ENCODE data around the gene ANO1.

The ANO1 gene

DNA sequence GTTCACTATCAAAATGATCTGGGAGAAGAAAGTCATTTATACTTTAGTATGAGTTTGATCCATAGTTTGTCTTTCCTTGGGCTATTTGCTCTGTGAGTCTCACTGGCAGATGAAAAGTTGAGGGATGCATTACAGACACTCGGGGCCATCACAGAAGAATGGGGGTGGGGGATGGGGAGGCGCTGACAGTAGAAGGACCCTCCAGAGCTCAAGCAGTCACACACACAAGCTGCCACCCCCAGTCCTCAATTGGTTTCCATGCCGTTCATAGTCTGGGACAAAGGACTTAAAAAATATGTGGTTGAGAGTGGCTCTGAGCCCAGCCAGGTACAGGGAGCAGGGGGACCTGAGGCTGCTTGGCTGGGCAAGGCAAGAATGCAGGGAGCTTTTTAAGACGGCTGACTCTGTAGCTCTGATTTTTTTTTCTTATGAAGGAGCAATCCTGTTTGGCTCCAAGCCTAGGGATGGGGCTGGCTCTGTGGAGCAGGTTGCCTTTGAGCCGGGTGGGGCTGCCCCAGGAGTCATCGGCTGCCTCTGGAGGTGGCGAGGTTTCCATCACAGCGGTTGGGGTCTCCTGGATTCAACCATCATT is 13.3 kb upstream of the ANO1 start:
- no peak overlapping the region for H3K9ac ChIP-seq
- no peak overlapping the region for H3K4me2 ChIP-seq

DNA sequence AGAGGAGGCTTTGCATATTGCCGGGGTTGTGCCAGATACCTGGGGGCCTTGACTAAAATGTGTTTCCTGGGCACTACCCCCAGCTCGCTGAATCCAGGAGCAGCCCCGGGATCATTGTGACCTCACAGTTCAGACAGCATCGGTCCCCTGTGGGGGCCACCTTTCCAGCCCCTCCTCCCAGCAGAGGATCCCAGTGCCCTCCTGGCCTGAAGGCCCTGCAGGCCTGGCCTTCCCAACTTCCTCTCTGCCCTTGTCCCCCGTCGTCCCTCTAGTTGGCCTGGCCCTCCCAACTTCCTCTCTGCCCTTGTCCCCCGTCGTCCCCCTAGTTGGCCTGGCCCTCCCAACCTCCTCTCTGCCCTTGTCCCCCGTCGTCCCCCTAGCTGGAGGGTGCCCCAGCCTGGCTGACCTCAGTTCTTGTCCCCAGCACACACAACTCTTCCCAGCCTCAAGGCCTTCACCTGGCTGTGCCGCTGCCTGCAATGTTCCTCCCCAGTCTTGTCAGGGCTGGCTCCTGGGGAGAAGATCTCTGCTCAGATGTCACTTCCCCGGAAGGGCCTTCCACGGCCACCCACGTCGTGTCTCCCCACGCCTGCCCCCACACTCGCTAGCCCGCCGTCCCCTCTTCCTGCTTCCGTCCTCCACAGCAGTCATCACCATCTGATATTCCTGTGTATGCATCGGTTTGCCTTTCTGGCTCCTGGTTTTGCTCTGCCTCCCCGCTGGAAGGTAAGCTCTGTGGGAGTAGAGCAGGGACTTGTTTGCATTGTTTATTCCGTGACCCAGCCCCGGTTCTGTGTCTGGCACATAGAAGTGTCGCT is 12.6 kb upstream of the ANO1 start:
- Histone ChIP-seq H3K9ac (no peak overlapping the region), H3K79me2 (ENCODE audit: insufficient read depth, low read depth) (no peaks in the 10 kb centered on the region), H3K36me3 (ENCODE audit: insufficient read depth) (no peaks in the 10 kb centered on the region), H3K4me1 (ENCODE audit: low read depth, poor library complexity, severe bottlenecking) (no peaks in the 10 kb centered on the region), H2AFZ (ENCODE audit: low read depth) (no peak overlapping the region), H4K20me1 (ENCODE audit: insufficient read depth) (no peaks in the 10 kb centered on the region), H3K4me2 (no peak overlapping the region), H3K27me3 (ENCODE audit: insufficient read depth, low read depth) (peaks cover 6% of the 10 kb centered on the region; the same call in 1 of the 2 replicates), H3K27ac (no peak overlapping the region), H3K4me3 (IDR thresholded peaks at IDR 0.05; ENCODE audit: insufficient read depth, low read depth, low read length) (no peak overlapping the region)
- TF ChIP-seq, protein P1, sequence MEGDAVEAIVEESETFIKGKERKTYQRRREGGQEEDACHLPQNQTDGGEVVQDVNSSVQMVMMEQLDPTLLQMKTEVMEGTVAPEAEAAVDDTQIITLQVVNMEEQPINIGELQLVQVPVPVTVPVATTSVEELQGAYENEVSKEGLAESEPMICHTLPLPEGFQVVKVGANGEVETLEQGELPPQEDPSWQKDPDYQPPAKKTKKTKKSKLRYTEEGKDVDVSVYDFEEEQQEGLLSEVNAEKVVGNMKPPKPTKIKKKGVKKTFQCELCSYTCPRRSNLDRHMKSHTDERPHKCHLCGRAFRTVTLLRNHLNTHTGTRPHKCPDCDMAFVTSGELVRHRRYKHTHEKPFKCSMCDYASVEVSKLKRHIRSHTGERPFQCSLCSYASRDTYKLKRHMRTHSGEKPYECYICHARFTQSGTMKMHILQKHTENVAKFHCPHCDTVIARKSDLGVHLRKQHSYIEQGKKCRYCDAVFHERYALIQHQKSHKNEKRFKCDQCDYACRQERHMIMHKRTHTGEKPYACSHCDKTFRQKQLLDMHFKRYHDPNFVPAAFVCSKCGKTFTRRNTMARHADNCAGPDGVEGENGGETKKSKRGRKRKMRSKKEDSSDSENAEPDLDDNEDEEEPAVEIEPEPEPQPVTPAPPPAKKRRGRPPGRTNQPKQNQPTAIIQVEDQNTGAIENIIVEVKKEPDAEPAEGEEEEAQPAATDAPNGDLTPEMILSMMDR (conservative IDR thresholded peaks at IDR 0.05; ENCODE audit: low read depth, low read length) = no peak

More for the DNA sequence above, 13.3 kb upstream of the ANO1 start:
- peaks cover 7% of the 10 kb centered on the region; the same call in 1 of the 2 replicates for H3K27me3 ChIP-seq (ENCODE audit: insufficient read depth, low read depth)
- no peaks in the 10 kb centered on the region for H3K36me3 ChIP-seq (ENCODE audit: insufficient read depth)
- no peaks in the 10 kb centered on the region for H3K79me2 ChIP-seq (ENCODE audit: insufficient read depth, low read depth)
- H4K20me1 ChIP-seq (ENCODE audit: insufficient read depth) = no peaks in the 10 kb centered on the region
- H3K4me3 ChIP-seq (IDR thresholded peaks at IDR 0.05; ENCODE audit: insufficient read depth, low read depth, low read length) = no peak overlapping the region
- no peak overlapping the region for H3K27ac ChIP-seq
- H2AFZ ChIP-seq (ENCODE audit: low read depth) = no peak overlapping the region
- TF ChIP-seq, protein P1 (conservative IDR thresholded peaks at IDR 0.05; ENCODE audit: low read depth, low read length) = no peak
- no peaks in the 10 kb centered on the region for H3K4me1 ChIP-seq (ENCODE audit: low read depth, poor library complexity, severe bottlenecking)

DNA sequence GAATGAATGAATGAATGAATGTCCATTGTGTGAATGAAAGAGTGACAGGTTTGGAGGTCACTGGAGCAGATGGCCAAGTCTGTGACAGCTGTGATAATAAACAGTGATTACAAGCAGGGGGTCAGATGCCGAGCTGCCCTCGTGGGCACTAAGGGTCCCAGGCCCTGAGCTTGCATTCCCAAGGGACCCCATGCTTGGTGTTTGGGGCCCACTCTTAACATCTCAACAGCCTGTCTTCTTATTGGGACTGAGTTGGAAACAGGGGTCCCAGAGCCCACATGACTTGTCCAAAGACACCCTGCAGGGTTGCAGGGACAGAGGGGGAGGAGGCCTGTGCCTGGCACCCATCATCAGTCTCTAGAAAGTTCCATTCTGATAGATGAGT is 12.0 kb upstream of the ANO1 start:
- no peak overlapping the region for H3K4me2 ChIP-seq
- no peak overlapping the region for H3K4me3 ChIP-seq (IDR thresholded peaks at IDR 0.05; ENCODE audit: insufficient read depth, low read depth, low read length)
- no peaks in the 10 kb centered on the region for H4K20me1 ChIP-seq (ENCODE audit: insufficient read depth)
- H3K79me2 ChIP-seq (ENCODE audit: insufficient read depth, low read depth) = no peaks in the 10 kb centered on the region
- H3K27me3 ChIP-seq (ENCODE audit: insufficient read depth, low read depth) = peaks cover 10% of the 10 kb centered on the region
- no peak overlapping the region for H3K9ac ChIP-seq
- H2AFZ ChIP-seq (ENCODE audit: low read depth) = no peak overlapping the region
- TF ChIP-seq, protein P1 (conservative IDR thresholded peaks at IDR 0.05; ENCODE audit: low read depth, low read length) = no peak
- H3K36me3 ChIP-seq (ENCODE audit: insufficient read depth) = no peaks in the 10 kb centered on the region
- no peak overlapping the region for H3K27ac ChIP-seq
- H3K4me1 ChIP-seq (ENCODE audit: low read depth, poor library complexity, severe bottlenecking) = no peaks in the 10 kb centered on the region

DNA sequence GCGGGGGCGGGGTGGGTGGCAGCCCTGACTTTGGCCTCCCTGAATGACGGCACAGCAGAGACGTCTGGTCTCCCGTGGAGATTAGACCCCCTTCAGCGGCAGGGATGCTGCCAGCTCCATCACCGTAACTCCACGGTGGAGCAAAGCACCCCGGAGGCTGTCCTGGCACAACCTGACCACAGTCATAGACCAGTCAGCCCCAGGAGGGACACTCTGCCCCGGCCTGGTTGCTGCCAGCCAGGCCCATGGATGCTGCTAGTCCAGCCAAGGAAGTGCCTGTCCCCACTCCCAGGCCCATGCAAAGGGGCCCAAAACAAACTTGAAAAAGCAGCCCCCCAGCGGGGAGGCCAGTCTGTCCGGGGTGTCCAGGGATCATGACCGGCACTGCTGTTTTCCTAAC is 11.5 kb upstream of the ANO1 start:
- H3K36me3 ChIP-seq (ENCODE audit: insufficient read depth) = no peaks in the 10 kb centered on the region
- no peak overlapping the region for H3K27ac ChIP-seq
- no peak overlapping the region for H3K9ac ChIP-seq
- no peaks in the 10 kb centered on the region for H4K20me1 ChIP-seq (ENCODE audit: insufficient read depth)
- no peaks in the 10 kb centered on the region for H3K4me1 ChIP-seq (ENCODE audit: low read depth, poor library complexity, severe bottlenecking)
- H3K27me3 ChIP-seq (ENCODE audit: insufficient read depth, low read depth) = peaks cover 10% of the 10 kb centered on the region
- no peaks in the 10 kb centered on the region for H3K79me2 ChIP-seq (ENCODE audit: insufficient read depth, low read depth)
- no peak overlapping the region for H3K4me3 ChIP-seq (IDR thresholded peaks at IDR 0.05; ENCODE audit: insufficient read depth, low read depth, low read length)
- no peak overlapping the region for H2AFZ ChIP-seq (ENCODE audit: low read depth)
- no peak overlapping the region for H3K4me2 ChIP-seq
- TF ChIP-seq, protein P1 (conservative IDR thresholded peaks at IDR 0.05; ENCODE audit: low read depth, low read length) = no peak

All from KMS-11 (cell line).